Endothelial cell of umbilical vein (primary cell): Measurements from ENCODE around the gene SPACA4.

Experiments
- EZH2 ChIP-seq: IDR thresholded peaks from 2 replicates; pipeline ENCODE4 v1.6.1; 2012; ENCODE audit warnings: borderline replicate concordance, low read depth, mild to moderate bottlenecking, moderate library complexity, low read length, inconsistent platforms; ENCODE audit not compliant: severe bottlenecking
- MAX ChIP-seq: IDR thresholded peaks from 2 replicates; pipeline ENCODE4 v1.6.1; 2011; ENCODE audit not compliant: insufficient read depth, insufficient read length
- POLR2A ChIP-seq: IDR thresholded peaks from 2 replicates; pipeline ENCODE4 v1.6.1; 2012; ENCODE audit warnings: low read depth, mild to moderate bottlenecking, control low read depth, low read length
- POLR2AphosphoS5 ChIP-seq: IDR thresholded peaks from 2 replicates; pipeline ENCODE4 v1.6.1; 2012; ENCODE audit warnings: low read depth, mild to moderate bottlenecking, control low read depth, low read length, moderate library complexity; ENCODE audit not compliant: insufficient read depth
- TF ChIP-seq, protein P1 (sequence below), 2 donors: IDR thresholded peaks; 1 replicate in 1 of 2; 2 replicates in 1 of 2; pipeline ENCODE4 v1.5.1; 2011; ENCODE audit warnings: low read length in 2 of 2, mild to moderate bottlenecking in 2 of 2, moderate library complexity in 2 of 2, control low read depth in 1 of 2, inconsistent platforms in 1 of 2, low read depth in 1 of 2; ENCODE audit not compliant: insufficient read depth in 1 of 2; ENCODE audit errors: extremely low read depth in 1 of 2

DNA sequence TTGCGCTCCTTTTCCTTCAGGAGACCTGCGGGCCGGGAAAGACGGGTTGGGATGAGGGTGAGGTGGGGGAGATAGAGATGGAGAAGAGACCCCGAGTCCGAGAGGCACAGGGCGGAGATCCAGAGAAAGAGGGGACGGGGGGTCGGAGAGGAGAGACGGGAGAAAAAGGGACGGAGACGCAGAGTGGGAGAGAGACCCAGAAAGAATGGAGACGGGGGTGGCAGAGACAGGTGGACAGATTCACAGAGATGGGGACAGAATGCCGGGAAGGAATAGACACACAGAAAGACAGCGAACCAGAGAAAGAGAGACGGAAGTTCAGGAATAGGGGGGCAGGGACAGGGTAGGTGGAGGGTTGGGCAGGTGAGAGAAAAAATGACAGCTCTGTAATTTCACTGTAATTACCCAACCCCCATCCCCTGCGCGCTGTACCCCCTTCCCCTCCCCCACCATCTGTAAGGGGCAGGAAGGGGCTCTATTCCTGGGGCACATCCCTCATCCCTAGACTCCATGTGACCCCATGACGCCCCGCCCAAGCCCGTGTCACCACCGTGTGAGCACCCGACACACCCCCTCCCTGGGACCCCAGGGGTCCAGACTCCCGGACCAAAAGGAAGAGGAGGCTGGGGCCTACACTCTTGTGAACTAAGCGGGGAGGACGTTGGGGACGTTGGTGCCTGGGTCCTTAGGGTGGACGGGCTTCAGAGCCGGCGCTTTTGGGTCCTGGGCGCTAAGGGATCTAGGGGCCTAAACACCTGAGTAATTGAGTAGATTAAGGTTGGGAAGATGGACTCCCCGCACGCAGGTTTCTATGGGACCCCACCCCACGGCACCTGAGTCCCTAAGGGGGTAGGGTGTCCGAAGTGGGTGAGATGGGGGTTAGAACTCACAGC is 29.7 kb downstream of the SPACA4 start:
- TF ChIP-seq POLR2AphosphoS5 (no peak), MAX (no peak), EZH2 (peak; percentile 30), POLR2A (no peak)
- TF ChIP-seq, protein P1, sequence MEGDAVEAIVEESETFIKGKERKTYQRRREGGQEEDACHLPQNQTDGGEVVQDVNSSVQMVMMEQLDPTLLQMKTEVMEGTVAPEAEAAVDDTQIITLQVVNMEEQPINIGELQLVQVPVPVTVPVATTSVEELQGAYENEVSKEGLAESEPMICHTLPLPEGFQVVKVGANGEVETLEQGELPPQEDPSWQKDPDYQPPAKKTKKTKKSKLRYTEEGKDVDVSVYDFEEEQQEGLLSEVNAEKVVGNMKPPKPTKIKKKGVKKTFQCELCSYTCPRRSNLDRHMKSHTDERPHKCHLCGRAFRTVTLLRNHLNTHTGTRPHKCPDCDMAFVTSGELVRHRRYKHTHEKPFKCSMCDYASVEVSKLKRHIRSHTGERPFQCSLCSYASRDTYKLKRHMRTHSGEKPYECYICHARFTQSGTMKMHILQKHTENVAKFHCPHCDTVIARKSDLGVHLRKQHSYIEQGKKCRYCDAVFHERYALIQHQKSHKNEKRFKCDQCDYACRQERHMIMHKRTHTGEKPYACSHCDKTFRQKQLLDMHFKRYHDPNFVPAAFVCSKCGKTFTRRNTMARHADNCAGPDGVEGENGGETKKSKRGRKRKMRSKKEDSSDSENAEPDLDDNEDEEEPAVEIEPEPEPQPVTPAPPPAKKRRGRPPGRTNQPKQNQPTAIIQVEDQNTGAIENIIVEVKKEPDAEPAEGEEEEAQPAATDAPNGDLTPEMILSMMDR (IDR thresholded peaks at IDR 0.05; ENCODE audit: extremely low read depth in 1 of 2, insufficient read depth in 1 of 2, low read depth in 1 of 2, low read length in 2 of 2) = no peak
